GM12872 (cell line): ENCODE data around the gene ESRRB.

Source experiments
- CTCF ChIP-seq: IDR thresholded peaks from 3 replicates; pipeline ENCODE4 v1.5.1; 2011; ENCODE audit warnings: low read depth, mild to moderate bottlenecking, low read length, moderate library complexity; ENCODE audit not compliant: insufficient read depth

ESRRB gene

GRCh38 chr14:76551116-76551515 lies 175.2 kb downstream of the ESRRB start:
- TF ChIP-seq CTCF: no peak
